Right renal pelvis (tissue), 4 donors: ENCODE data around the gene MTA1. TPM values are rescaled to one million over a fixed set of nuclear protein-coding genes. Genes with fewer than 3 reads are reported as not detected.

Experiments used
- DNase-seq, 4 donors: peaks; one replicate each; pipeline ENCODE4 v3.0.0-alpha.2; 2013; ENCODE audit warnings: low read depth in 4 of 4, low spot score in 3 of 4, missing footprints in 1 of 4
- polyA plus RNA-seq, 4 donors: library from polyadenylated mRNA; unstranded; fragments of 120-200 nt; gene quantifications; one replicate each; pipeline ENCODE4 v1.2.1, GENCODE V29; 2013; ENCODE audit not compliant: insufficient read length in 4 of 4

Gene MTA1
- polyA plus RNA-seq, 4 donors: 96.2 to 125 (median 106) TPM

- DNase-seq: no peak
Observed at GRCh38 chr14:105455766-105456660, 36.4 kb downstream of the MTA1 start.

GRCh38 chr14:105456736-105457617, 37.4 kb downstream of the MTA1 start:
- no peak for DNase-seq

- DNase-seq: no peak
Observed at GRCh38 chr14:105458010-105458409, 38.4 kb downstream of the MTA1 start.

- DNase-seq: no peak
Observed at GRCh38 chr14:105458571-105458970, 38.9 kb downstream of the MTA1 start.

- DNase-seq: no peak
Observed at GRCh38 chr14:105460116-105460515, 40.5 kb downstream of the MTA1 start.

- DNase-seq: no peak
Observed at GRCh38 chr14:105460616-105461015, 41.0 kb downstream of the MTA1 start.

- no peak for DNase-seq
Observed at GRCh38 chr14:105461903-105462302, 42.3 kb downstream of the MTA1 start.

GRCh38 chr14:105464501-105464900, 44.9 kb downstream of the MTA1 start:
- no peak for DNase-seq

- no peak for DNase-seq
Observed at GRCh38 chr14:105465209-105466031, 45.8 kb downstream of the MTA1 start.

GRCh38 chr14:105466531-105467248, 47.1 kb downstream of the MTA1 start:
- DNase-seq: no peak

GRCh38 chr14:105467249-105467941, 47.8 kb downstream of the MTA1 start:
- no peak for DNase-seq

- no peak for DNase-seq
Observed at GRCh38 chr14:105467942-105468471, 48.4 kb downstream of the MTA1 start.

GRCh38 chr14:105468621-105469241, 49.1 kb downstream of the MTA1 start:
- no peak for DNase-seq

GRCh38 chr14:105469456-105470349, 50.1 kb downstream of the MTA1 start:
- no peak for DNase-seq

GRCh38 chr14:105470350-105471296, 51.0 kb downstream of the MTA1 start:
- no peak for DNase-seq

- no peak for DNase-seq
Observed at GRCh38 chr14:105471297-105471821, 51.7 kb downstream of the MTA1 start.
